Measurements from ENCODE around the gene SRGAP2B.
"Not testable (repeated sequence)": the region's sequence is repeated elsewhere in the genome, so short reads cannot be mapped to it uniquely, and the experiment has no call there.

Gene SRGAP2B

GRCh38 chr1:145036019-145036418 is 59.1 kb downstream of the SRGAP2B start:
- not testable (repeated sequence) for DNase-seq

GRCh38 chr1:145033523-145033922 is 61.6 kb downstream of the SRGAP2B start:
- DNase-seq, result not testable (repeated sequence)

GRCh38 chr1:145027251-145027650 is 67.9 kb downstream of the SRGAP2B start:
- not testable (repeated sequence) for DNase-seq

GRCh38 chr1:145025286-145025685 is 69.8 kb downstream of the SRGAP2B start:
- not testable (repeated sequence) for DNase-seq

GRCh38 chr1:145022259-145022658 is 72.9 kb downstream of the SRGAP2B start:
- DNase-seq, result not testable (repeated sequence)

GRCh38 chr1:145021749-145022148 is 73.4 kb downstream of the SRGAP2B start:
- DNase-seq, result not testable (repeated sequence)

GRCh38 chr1:145019709-145020108 is 75.4 kb downstream of the SRGAP2B start:
- DNase-seq, result not testable (repeated sequence)

GRCh38 chr1:145017725-145018124 is 77.4 kb downstream of the SRGAP2B start:
- DNase-seq, result not testable (repeated sequence)

GRCh38 chr1:145016492-145016862 is 78.7 kb downstream of the SRGAP2B start:
- not testable (repeated sequence) for DNase-seq

- not testable (repeated sequence) for DNase-seq
These were observed 79.2 kb downstream of the SRGAP2B start for GRCh38 chr1:145015744-145016491.

- not testable (repeated sequence) for DNase-seq
These were observed 81.8 kb downstream of the SRGAP2B start for GRCh38 chr1:145013353-145013752.

- DNase-seq, result not testable (repeated sequence)
These were observed 83.3 kb downstream of the SRGAP2B start for GRCh38 chr1:145011811-145012210.

- not testable (repeated sequence) for DNase-seq
These were observed 84.5 kb downstream of the SRGAP2B start for GRCh38 chr1:145010580-145010979.

- not testable (repeated sequence) for DNase-seq
These were observed 85.2 kb downstream of the SRGAP2B start for GRCh38 chr1:145009928-145010327.

GRCh38 chr1:145008388-145008787 is 86.7 kb downstream of the SRGAP2B start:
- not testable (repeated sequence) for DNase-seq

GRCh38 chr1:145005142-145005541 is 90.0 kb downstream of the SRGAP2B start:
- not testable (repeated sequence) for DNase-seq

GRCh38 chr1:145001381-145001780 is 93.7 kb downstream of the SRGAP2B start:
- not testable (repeated sequence) for DNase-seq

GRCh38 chr1:145000743-145001326 is 94.3 kb downstream of the SRGAP2B start:
- DNase-seq, result not testable (repeated sequence)

- not testable (repeated sequence) for DNase-seq
These were observed 94.9 kb downstream of the SRGAP2B start for GRCh38 chr1:145000074-145000742.

- not testable (repeated sequence) for DNase-seq
These were observed 96.2 kb downstream of the SRGAP2B start for GRCh38 chr1:144998981-144999273.

GRCh38 chr1:144998134-144998980 is 96.8 kb downstream of the SRGAP2B start:
- not testable (repeated sequence) for DNase-seq

- DNase-seq, result not testable (repeated sequence)
These were observed 99.2 kb downstream of the SRGAP2B start for GRCh38 chr1:144995833-144996410.
